ENCODE data around the gene DUSP18. TPM values are rescaled to one million over a fixed set of nuclear protein-coding genes. Genes with fewer than 3 reads are reported as not detected.
"Not testable (repeated sequence)": the region's sequence is repeated elsewhere in the genome, so short reads cannot be mapped to it uniquely, and the experiment has no call there.

Gene DUSP18
- 6.9 and 7.9 TPM in 2 replicates for total RNA-seq (2014; rRNA removed; shearing (Covaris generic))
- polyA plus RNA-seq (2015; cell fraction: cytosol; rRNA removed) = 6.8 and 7.8 TPM in 2 replicates
- 8.4 and 8.8 TPM in 2 replicates for polyA plus RNA-seq (2015; cell fraction: nucleus; rRNA removed)

- peak; percentile 95 for DNase-seq (ENCODE audit: low read depth)
These were observed at the start of gene DUSP18 for GRCh38 chr22:30667494-30668385. TSS of gene DUSP18 (minus strand) at chr22:30667875. CDS start at chr22:30664003, 3,872 bp downstream.

GRCh38 chr22:30714062-30714461 lies 46.4 kb upstream of the DUSP18 start:
- DNase-seq (ENCODE audit: low read depth) = no peak

GRCh38 chr22:30712094-30712493 lies 44.4 kb upstream of the DUSP18 start:
- DNase-seq (ENCODE audit: low read depth) = no peak

GRCh38 chr22:30709980-30710379 lies 42.3 kb upstream of the DUSP18 start:
- DNase-seq (ENCODE audit: low read depth) = not testable (repeated sequence)

- peak; percentile 79 for DNase-seq (ENCODE audit: low read depth)
These were observed 38.3 kb upstream of the DUSP18 start for GRCh38 chr22:30705710-30706651.

- no peak for DNase-seq (ENCODE audit: low read depth)
These were observed 37.3 kb upstream of the DUSP18 start for GRCh38 chr22:30704978-30705377.

- no peak for DNase-seq (ENCODE audit: low read depth)
These were observed 35.2 kb upstream of the DUSP18 start for GRCh38 chr22:30702856-30703255.

- peak; percentile 74 for DNase-seq (ENCODE audit: low read depth)
These were observed 34.2 kb upstream of the DUSP18 start for GRCh38 chr22:30701872-30702271.

GRCh38 chr22:30697975-30698374 lies 30.3 kb upstream of the DUSP18 start:
- no peak for DNase-seq (ENCODE audit: low read depth)

- DNase-seq (ENCODE audit: low read depth) = no peak
These were observed 28.4 kb upstream of the DUSP18 start for GRCh38 chr22:30695871-30696655.

- no peak for DNase-seq (ENCODE audit: low read depth)
These were observed 27.7 kb upstream of the DUSP18 start for GRCh38 chr22:30695351-30695851.

- no peak for DNase-seq (ENCODE audit: low read depth)
These were observed 27.1 kb upstream of the DUSP18 start, which contains the start of gene OSBP2 for GRCh38 chr22:30694640-30695350. TSS of gene OSBP2 (plus strand) at chr22:30694874. CDS start at chr22:30694910, 36 bp downstream.

GRCh38 chr22:30694171-30694639 lies 26.5 kb upstream of the DUSP18 start:
- DNase-seq (ENCODE audit: low read depth) = peak; percentile 15

GRCh38 chr22:30691204-30691603 lies 23.5 kb upstream of the DUSP18 start:
- DNase-seq (ENCODE audit: low read depth) = no peak

GRCh38 chr22:30689622-30690021 lies 21.9 kb upstream of the DUSP18 start:
- no peak for DNase-seq (ENCODE audit: low read depth)

- DNase-seq (ENCODE audit: low read depth) = no peak
These were observed 19.7 kb upstream of the DUSP18 start for GRCh38 chr22:30687358-30687757.

- no peak for DNase-seq (ENCODE audit: low read depth)
These were observed 17.5 kb upstream of the DUSP18 start for GRCh38 chr22:30685178-30685577.

GRCh38 chr22:30681831-30682230 lies 14.2 kb upstream of the DUSP18 start:
- no peak for DNase-seq (ENCODE audit: low read depth)

GRCh38 chr22:30680991-30681770 lies 13.5 kb upstream of the DUSP18 start:
- no peak for DNase-seq (ENCODE audit: low read depth)
